CD4-positive, alpha-beta memory T cell (primary cell): ENCODE measurements around the gene NPNT. TPM values are rescaled to one million over a fixed set of nuclear protein-coding genes. Genes with fewer than 3 reads are reported as not detected.

Experiments used
- CTCF ChIA-PET: fragments of 350-600 bp; sonication (Branson Sonifier 250); formaldehyde crosslinking; loops from one replicate; lab custom pipeline; 2021; ENCODE audit warnings: inconsistent platforms; ENCODE audit not compliant: partially characterized antibody; lab: Charles Lee
- POLR2A ChIA-PET: fragments of 350-600 bp; sonication (Branson Sonifier 250); formaldehyde crosslinking; loops from one replicate; lab custom pipeline; 2021; ENCODE audit not compliant: partially characterized antibody; lab: Charles Lee
- DNase-seq, 5 donors: peaks; one replicate each; pipeline versions ENCODE4 v3.0.0 to v3.0.0-alpha.2; 2020 to 2022; ENCODE audit warnings: mixed read lengths in 1 of 5
- H3K27ac ChIP-seq: one replicate; pipeline ENCODE4 v1.7.0; 2013; ENCODE audit warnings: low read depth, low read length
- H3K27me3 ChIP-seq: 2 replicates; pipeline ENCODE4 v1.7.0; 2013; ENCODE audit warnings: mild to moderate bottlenecking, low read length, moderate library complexity; ENCODE audit not compliant: insufficient read depth
- H3K36me3 ChIP-seq: 2 replicates; pipeline ENCODE4 v1.7.0; 2013; ENCODE audit warnings: mild to moderate bottlenecking, low read length, moderate library complexity; ENCODE audit not compliant: insufficient read depth
- H3K4me1 ChIP-seq: 2 replicates; pipeline ENCODE4 v1.7.0; 2013; ENCODE audit warnings: mild to moderate bottlenecking, low read length, moderate library complexity; ENCODE audit not compliant: insufficient read depth
- H3K4me3 ChIP-seq, 2 donors: one replicate each; pipeline ENCODE4 v1.7.0; 2013; ENCODE audit warnings: low read length in 2 of 2, mild to moderate bottlenecking in 1 of 2
- H3K9me3 ChIP-seq, 2 donors: one replicate each; pipeline ENCODE4 v1.7.0; 2013; ENCODE audit warnings: low read length in 2 of 2, control low read depth in 1 of 2; ENCODE audit not compliant: control insufficient read depth in 1 of 2
- H3K27ac Mint-ChIP-seq, 7 donors: one replicate each; pipeline ENCODE4 v1.8.0; 2020 to 2021; ENCODE audit warnings: mixed read lengths in 7 of 7, mild to moderate bottlenecking in 6 of 7, inconsistent platforms in 3 of 7, moderate library complexity in 3 of 7
- H3K27me3 Mint-ChIP-seq, 2 donors: one replicate each; pipeline ENCODE4 v1.8.0; 2020 to 2021; ENCODE audit warnings: mixed read lengths in 2 of 2
- H3K36me3 Mint-ChIP-seq, 2 donors: one replicate each; pipeline ENCODE4 v1.8.0; 2020 to 2021; ENCODE audit warnings: mixed read lengths in 2 of 2, inconsistent platforms in 1 of 2, mild to moderate bottlenecking in 1 of 2
- H3K4me1 Mint-ChIP-seq, 4 donors: one replicate each; pipeline ENCODE4 v1.8.0; 2020 to 2021; ENCODE audit warnings: mixed read lengths in 4 of 4, mild to moderate bottlenecking in 1 of 4
- H3K4me3 Mint-ChIP-seq, 8 donors: one replicate each; pipeline ENCODE4 v1.8.0; 2020 to 2021; ENCODE audit warnings: mixed read lengths in 8 of 8, mild to moderate bottlenecking in 7 of 8, moderate library complexity in 6 of 8, inconsistent platforms in 3 of 8
- H3K9me3 Mint-ChIP-seq, 8 donors: one replicate each; pipeline ENCODE4 v1.8.0; 2020 to 2021; ENCODE audit warnings: mixed read lengths in 8 of 8, mild to moderate bottlenecking in 5 of 8, inconsistent platforms in 3 of 8, moderate library complexity in 1 of 8
- intact Hi-C: fragments of 100-400 bp; cut with micrococcal nuclease; formaldehyde crosslinking; loops from one replicate; pipeline ENCODE4 v1.15.1; 2023
- polyA plus RNA-seq, 2 donors: library from polyadenylated mRNA; unstranded; fragments of 300-500 nt; fragmentation: Illumina TruSeq; gene quantifications; one replicate each; pipeline ENCODE4 v1.2.3, GENCODE V29; 2021
- total RNA-seq, 2 experiments: library from RNA; stranded (reverse); gene quantifications; one replicate each; pipeline ENCODE4 v1.2.3, GENCODE V29; 2021

NPNT gene
- total and polyA plus RNA-seq, 4 experiments from 2014 or later, result not detected

- Histone ChIP-seq H3K27me3 (no peaks in the 10 kb centered on the region), H3K4me1 (no peaks in the 10 kb centered on the region), H3K27ac (no peak overlapping the region), H3K9me3 (no peaks in the 10 kb centered on the region), H3K4me3 (no peak overlapping the region), H3K36me3 (no peaks in the 10 kb centered on the region)
- H3K4me1 Mint-ChIP-seq, result no peaks in the 10 kb centered on the region
- H3K9me3 Mint-ChIP-seq, result peaks cover 0 to 1% (median 0%) of the 10 kb centered on the region in 8 donors
- H3K27me3 Mint-ChIP-seq, result peaks cover 2% of the 10 kb centered on the region in 2 donors
- H3K4me3 Mint-ChIP-seq, result no peak overlapping the region
- DNase-seq, result no peak
- H3K27ac Mint-ChIP-seq, result no peak overlapping the region
- ChIA-PET CTCF (no interaction called here), POLR2A (no interaction called here)
- H3K36me3 Mint-ChIP-seq, result no peaks in the 10 kb centered on the region
- intact Hi-C loops, result no loop called here
Observed at GRCh38 chr4:105957680-105958079, 62.4 kb downstream of the NPNT start.

- Mint-ChIP-seq H3K36me3 (no peaks in the 10 kb centered on the region), H3K4me3 (no peak overlapping the region), H3K9me3 (no peaks in the 10 kb centered on the region), H3K4me1 (no peaks in the 10 kb centered on the region), H3K27me3 (no peaks in the 10 kb centered on the region), H3K27ac (no peak overlapping the region)
- Histone ChIP-seq H3K4me3 (no peak overlapping the region), H3K27ac (no peak overlapping the region), H3K9me3 (no peaks in the 10 kb centered on the region), H3K36me3 (no peaks in the 10 kb centered on the region), H3K27me3 (no peaks in the 10 kb centered on the region), H3K4me1 (no peaks in the 10 kb centered on the region)
- no peak for DNase-seq
- POLR2A ChIA-PET, result no interaction called here
- intact Hi-C loops, result no loop called here
- CTCF ChIA-PET, result no interaction called here
Observed at GRCh38 chr4:105963461-105964400, 68.5 kb downstream of the NPNT start.

GRCh38 chr4:105965183-105965800 lies 70.0 kb downstream of the NPNT start:
- intact Hi-C loops, result no loop called here
- Mint-ChIP-seq H3K27ac (no peak overlapping the region), H3K4me1 (no peaks in the 10 kb centered on the region), H3K4me3 (no peak overlapping the region), H3K27me3 (no peaks in the 10 kb centered on the region), H3K9me3 (no peaks in the 10 kb centered on the region), H3K36me3 (no peaks in the 10 kb centered on the region)
- no peaks in the 10 kb centered on the region for H3K4me1 ChIP-seq
- ChIA-PET POLR2A (no interaction called here), CTCF (no interaction called here)
- H3K9me3 ChIP-seq, result no peaks in the 10 kb centered on the region
- no peak overlapping the region for H3K27ac ChIP-seq
- no peaks in the 10 kb centered on the region for H3K36me3 ChIP-seq
- H3K4me3 ChIP-seq, result no peak overlapping the region
- no peak for DNase-seq
- no peaks in the 10 kb centered on the region for H3K27me3 ChIP-seq

- Mint-ChIP-seq H3K4me1 (no peaks in the 10 kb centered on the region), H3K9me3 (no peaks in the 10 kb centered on the region), H3K27ac (no peak overlapping the region), H3K36me3 (no peaks in the 10 kb centered on the region), H3K4me3 (no peak overlapping the region), H3K27me3 (no peaks in the 10 kb centered on the region)
- Histone ChIP-seq H3K4me3 (no peak overlapping the region), H3K9me3 (no peaks in the 10 kb centered on the region), H3K27ac (no peak overlapping the region), H3K36me3 (no peaks in the 10 kb centered on the region), H3K27me3 (no peaks in the 10 kb centered on the region), H3K4me1 (no peaks in the 10 kb centered on the region)
- no peak for DNase-seq
- ChIA-PET CTCF (no interaction called here), POLR2A (no interaction called here)
- intact Hi-C loops, result no loop called here
Observed at GRCh38 chr4:105966051-105966450, 70.8 kb downstream of the NPNT start.

GRCh38 chr4:105967058-105967658 lies 71.9 kb downstream of the NPNT start:
- Histone ChIP-seq H3K4me1 (no peaks in the 10 kb centered on the region), H3K4me3 (no peak overlapping the region), H3K27ac (no peak overlapping the region), H3K9me3 (no peaks in the 10 kb centered on the region), H3K36me3 (no peaks in the 10 kb centered on the region), H3K27me3 (no peaks in the 10 kb centered on the region)
- ChIA-PET CTCF (no interaction called here), POLR2A (no interaction called here)
- peaks cover 0 to 2% of the 10 kb centered on the region in 2 donors for H3K27me3 Mint-ChIP-seq
- no peaks in the 10 kb centered on the region for H3K9me3 Mint-ChIP-seq
- H3K27ac Mint-ChIP-seq, result no peak overlapping the region
- intact Hi-C loops, result no loop called here
- H3K4me1 Mint-ChIP-seq, result no peaks in the 10 kb centered on the region
- DNase-seq, result no peak
- H3K4me3 Mint-ChIP-seq, result no peak overlapping the region
- H3K36me3 Mint-ChIP-seq, result no peaks in the 10 kb centered on the region

GRCh38 chr4:105969575-105969974 lies 74.3 kb downstream of the NPNT start:
- ChIA-PET POLR2A (no interaction called here), CTCF (no interaction called here)
- Mint-ChIP-seq H3K36me3 (no peaks in the 10 kb centered on the region), H3K4me1 (no peaks in the 10 kb centered on the region), H3K27me3 (peaks cover 0 to 4% of the 10 kb centered on the region in 2 donors), H3K4me3 (no peak overlapping the region), H3K27ac (no peak overlapping the region), H3K9me3 (peaks cover 0 to 3% (median 0%) of the 10 kb centered on the region in 8 donors)
- intact Hi-C loops, result no loop called here
- DNase-seq, result no peak
- Histone ChIP-seq H3K9me3 (no peaks in the 10 kb centered on the region), H3K27me3 (no peaks in the 10 kb centered on the region), H3K4me1 (no peaks in the 10 kb centered on the region), H3K36me3 (no peaks in the 10 kb centered on the region), H3K27ac (no peak overlapping the region), H3K4me3 (no peak overlapping the region)

GRCh38 chr4:105970371-105970770 lies 75.1 kb downstream of the NPNT start:
- intact Hi-C loops, result no loop called here
- Mint-ChIP-seq H3K27ac (no peak overlapping the region), H3K4me3 (no peak overlapping the region), H3K9me3 (peaks cover 0 to 3% (median 0%) of the 10 kb centered on the region in 8 donors), H3K4me1 (no peaks in the 10 kb centered on the region), H3K36me3 (no peaks in the 10 kb centered on the region), H3K27me3 (peaks cover 0 to 4% of the 10 kb centered on the region in 2 donors)
- no peaks in the 10 kb centered on the region for H3K4me1 ChIP-seq
- ChIA-PET POLR2A (no interaction called here), CTCF (no interaction called here)
- H3K4me3 ChIP-seq, result no peak overlapping the region
- H3K36me3 ChIP-seq, result no peaks in the 10 kb centered on the region
- no peak overlapping the region for H3K27ac ChIP-seq
- DNase-seq, result no peak
- no peaks in the 10 kb centered on the region for H3K9me3 ChIP-seq
- no peaks in the 10 kb centered on the region for H3K27me3 ChIP-seq
